Breast epithelium (tissue), 3 donors: ENCODE data around the gene DDX39B.

ENCODE experiments used
- POLR2AphosphoS5 ChIP-seq, 3 donors: sonication (generic); formaldehyde crosslinking; IDR thresholded peaks; one replicate each; pipeline ENCODE4 v1.6.1; 2017; ENCODE audit warnings: antibody characterized with exemption in 3 of 3
- TF ChIP-seq, protein P1 (sequence below), 3 donors: fragments of 450-650 bp; IDR thresholded peaks; one replicate each; pipeline ENCODE4 v1.5.1; 2016 to 2017; ENCODE audit warnings: antibody characterized with exemption in 3 of 3, mild to moderate bottlenecking in 3 of 3, moderate library complexity in 3 of 3

DNA sequence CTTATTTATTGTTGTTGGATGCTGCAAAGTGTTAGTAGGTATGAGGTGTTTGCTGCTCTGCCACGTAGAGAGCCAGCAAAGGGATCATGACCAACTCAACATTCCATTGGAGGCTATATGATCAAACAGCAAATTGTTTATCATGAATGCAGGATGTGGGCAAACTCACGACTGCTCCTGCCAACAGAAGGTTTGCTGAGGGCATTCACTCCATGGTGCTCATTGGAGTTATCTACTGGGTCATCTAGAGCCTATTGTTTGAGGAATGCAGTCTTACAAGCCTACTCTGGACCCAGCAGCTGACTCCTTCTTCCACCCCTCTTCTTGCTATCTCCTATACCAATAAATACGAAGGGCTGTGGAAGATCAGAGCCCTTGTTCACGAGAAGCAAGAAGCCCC lies 31.8 kb downstream of the DDX39B start:
- TF ChIP-seq, protein P1, sequence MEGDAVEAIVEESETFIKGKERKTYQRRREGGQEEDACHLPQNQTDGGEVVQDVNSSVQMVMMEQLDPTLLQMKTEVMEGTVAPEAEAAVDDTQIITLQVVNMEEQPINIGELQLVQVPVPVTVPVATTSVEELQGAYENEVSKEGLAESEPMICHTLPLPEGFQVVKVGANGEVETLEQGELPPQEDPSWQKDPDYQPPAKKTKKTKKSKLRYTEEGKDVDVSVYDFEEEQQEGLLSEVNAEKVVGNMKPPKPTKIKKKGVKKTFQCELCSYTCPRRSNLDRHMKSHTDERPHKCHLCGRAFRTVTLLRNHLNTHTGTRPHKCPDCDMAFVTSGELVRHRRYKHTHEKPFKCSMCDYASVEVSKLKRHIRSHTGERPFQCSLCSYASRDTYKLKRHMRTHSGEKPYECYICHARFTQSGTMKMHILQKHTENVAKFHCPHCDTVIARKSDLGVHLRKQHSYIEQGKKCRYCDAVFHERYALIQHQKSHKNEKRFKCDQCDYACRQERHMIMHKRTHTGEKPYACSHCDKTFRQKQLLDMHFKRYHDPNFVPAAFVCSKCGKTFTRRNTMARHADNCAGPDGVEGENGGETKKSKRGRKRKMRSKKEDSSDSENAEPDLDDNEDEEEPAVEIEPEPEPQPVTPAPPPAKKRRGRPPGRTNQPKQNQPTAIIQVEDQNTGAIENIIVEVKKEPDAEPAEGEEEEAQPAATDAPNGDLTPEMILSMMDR (IDR thresholded peaks at IDR 0.05), result no peak
- no peak for TF ChIP-seq POLR2AphosphoS5 (IDR thresholded peaks at IDR 0.05)
